ENCODE results near the gene VSIR.

The VSIR gene

DNA sequence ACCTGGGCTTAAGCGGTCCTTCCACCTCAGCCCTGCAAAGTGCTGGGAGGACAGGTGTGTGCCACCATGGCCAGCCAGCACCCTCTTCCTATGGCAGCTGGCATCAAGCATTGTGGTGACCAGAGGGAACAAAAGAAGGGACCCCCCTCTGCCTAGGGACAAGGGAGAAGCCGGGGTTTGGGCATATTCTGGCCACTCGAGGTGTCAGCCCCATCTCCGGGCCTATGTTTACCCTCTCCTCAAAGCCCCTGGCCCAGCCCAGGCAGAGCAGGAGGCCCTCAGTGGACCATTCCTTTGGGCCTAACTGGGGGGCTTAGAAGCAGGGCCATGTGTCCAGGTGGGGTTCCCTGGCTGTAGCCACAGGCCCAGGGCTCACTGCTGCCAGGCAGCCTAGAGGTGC, 23.9 kb downstream of the VSIR start:
- H3K4me3 ChIP-seq (ENCODE audit: low read depth, low read length): no peak overlapping the region

GRCh38 chr10:71748671-71749191, 24.6 kb downstream of the VSIR start:
- no peak overlapping the region for H3K4me3 ChIP-seq (ENCODE audit: low read depth, low read length)

DNA sequence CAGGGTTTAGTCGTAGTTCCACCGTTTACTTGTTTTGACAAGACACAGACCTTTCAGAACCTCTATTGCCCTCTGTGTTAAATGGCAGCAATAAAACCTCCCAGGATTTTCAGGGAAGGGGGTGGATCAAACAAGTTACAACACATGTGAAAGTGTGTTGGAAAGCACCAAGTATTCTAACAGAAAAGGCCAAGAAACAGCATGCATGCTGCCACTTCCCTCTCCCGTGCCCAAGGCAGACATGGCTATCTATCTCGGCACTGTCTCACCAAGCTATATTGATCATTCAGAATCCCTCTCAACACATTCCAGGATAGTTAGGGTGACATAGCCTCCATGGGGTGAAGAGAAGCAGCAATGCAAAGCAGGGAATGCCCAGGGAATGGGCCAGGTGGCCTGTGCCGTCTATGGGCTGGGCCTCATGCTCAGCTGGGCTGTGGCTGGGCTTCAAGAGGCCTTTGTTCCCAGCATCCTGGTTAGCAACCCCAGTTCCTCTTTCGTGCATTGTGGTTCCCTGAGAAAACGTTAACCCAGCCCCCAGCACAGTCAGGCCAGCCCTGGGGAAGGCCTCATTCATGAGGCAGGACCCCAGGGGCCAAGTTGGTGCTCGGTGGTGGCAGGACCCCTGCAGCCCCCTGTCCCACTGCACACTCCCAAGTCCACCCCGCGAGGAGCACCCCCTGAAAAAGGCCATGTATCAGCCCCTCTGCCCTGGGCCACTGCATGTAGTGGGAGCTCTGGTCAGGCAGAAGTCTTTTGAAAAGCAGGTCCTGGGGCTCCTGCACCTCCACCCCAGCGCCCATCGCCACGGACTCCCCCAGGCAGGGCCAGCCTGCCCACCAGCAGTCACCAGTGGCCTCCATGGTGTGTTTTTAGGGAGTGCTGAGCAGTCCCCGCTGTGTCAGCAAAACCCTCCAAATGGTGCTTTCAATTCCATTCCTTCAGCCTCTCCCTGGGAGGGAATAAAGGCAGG, 25.5 kb downstream of the VSIR start:
- H3K4me3 ChIP-seq (ENCODE audit: low read depth, low read length): no peak overlapping the region

DNA sequence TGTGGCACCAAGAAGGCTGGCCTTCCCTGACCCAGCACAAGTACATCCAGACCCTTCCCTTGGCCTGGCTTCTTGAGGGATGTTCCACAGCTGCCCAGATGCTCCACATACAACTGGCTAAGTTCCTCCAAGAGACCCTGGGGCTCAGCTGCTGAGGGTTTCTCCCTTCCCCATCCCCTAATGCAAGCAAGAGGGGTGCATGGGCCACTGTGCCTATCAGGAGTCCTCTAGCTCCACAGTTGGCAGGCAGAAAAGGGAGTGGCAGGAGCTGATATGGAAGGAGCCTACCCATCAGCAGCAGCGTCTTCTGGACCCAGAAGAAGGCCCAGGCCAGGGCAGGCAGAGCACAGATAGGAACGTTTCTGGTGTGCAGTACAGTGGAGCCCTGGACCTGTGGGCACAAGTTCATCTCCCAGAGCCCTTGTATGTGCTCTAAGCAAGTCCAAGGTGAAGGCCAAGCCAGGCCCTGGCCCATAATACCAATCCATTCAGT, 26.2 kb downstream of the VSIR start:
- H3K4me3 ChIP-seq (ENCODE audit: low read depth, low read length): no peak overlapping the region

DNA sequence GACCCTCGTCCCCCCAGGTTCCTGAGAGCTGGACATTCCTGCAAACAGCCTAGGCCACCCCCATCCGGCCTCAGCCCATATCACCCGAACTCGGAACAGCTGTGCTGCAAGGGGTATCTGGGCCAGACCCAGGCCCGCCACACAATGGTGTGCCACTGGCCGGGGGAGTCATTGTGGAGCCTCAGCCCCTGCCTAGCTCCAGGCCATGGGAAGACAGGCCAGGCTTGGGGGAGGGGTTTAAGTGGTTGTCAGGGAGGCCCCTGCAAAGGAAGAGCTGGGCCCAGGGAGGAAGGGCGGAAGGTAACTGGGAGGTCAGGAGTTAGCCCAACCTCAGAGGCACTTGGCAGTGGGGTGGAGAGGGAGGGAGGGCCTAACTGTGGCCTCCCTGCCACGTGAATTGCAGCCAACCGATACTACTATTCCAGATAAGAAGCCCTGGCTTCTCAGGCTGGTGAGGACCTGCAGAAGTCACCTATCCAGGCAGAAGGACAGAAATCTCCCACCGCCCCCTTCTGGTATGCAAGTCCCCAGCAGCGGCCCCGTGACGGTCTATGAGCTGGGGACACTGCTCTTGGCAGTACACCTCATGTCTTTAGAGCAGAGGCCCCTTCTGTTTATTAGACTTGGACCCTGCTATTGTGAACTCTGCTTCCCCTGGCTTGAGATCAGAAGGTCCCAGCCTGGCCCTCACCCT, 26.8 kb downstream of the VSIR start:
- no peak overlapping the region for H3K4me3 ChIP-seq (ENCODE audit: low read depth, low read length)

DNA sequence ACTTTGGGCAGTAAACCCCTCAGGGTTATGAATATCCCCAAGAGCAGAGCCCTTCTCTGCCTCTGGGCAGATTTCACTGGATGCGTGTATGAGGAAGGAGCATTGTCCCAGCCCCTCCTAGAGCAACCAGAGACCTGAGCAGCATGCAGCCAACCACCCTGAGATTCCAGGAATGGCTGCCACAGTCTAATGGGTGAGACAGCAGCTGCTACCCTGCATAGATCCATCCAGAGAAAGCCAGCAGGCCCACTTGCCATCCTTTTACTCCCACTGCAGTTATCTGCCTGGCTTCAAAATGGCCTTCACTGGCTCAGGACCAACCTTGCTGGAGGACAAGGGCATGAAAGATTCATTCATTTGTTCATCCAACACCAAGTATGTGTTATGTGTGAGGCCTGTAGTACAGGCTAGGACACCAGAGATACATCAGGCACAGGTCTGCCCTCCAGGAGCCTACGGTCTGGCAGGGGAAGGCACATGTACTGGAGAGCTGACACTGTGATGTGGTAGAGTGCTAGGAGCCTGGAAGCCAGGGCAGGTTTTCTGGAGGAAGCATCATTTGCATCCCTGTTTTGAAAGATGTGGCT, 27.6 kb downstream of the VSIR start:
- H3K4me3 ChIP-seq (ENCODE audit: low read depth, low read length): no peak overlapping the region

DNA sequence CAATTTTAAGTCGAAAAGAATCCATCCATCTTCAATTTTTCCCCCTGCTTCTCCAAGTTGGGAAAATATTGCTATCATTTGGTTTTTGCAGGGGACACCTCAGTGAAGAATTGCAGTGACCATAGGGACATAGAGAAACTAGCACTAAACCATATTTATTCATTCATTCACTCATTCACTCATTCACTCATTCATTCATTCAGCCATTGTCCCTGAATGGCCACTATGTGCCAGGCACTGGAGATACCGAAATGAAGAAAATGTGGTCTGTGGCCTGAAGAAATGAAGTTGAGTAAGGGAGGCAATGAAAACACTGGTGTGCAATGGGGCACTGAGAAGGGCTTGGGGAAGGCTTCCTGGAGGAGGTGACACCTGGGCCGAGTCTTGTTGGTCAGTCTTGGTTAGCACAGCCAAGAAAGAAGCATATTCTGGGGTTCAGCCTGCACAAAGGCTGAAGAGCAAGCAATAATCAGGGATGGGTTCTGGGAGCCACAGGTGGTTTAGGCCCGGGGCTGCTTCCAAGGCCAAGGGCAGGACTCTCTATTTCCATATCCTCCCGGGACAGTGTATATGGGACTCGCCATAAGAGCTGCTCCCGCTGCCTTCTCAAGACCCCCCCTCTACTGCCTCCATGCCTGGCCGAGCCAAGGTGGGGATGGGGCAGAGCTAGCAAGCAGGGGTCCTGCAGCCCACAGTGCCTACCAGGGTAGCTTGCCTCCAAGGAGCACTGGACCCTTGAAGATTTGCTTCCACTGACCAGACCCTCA, 28.2 kb downstream of the VSIR start:
- H3K4me3 ChIP-seq (ENCODE audit: low read depth, low read length): no peak overlapping the region

- no peak overlapping the region for H3K4me3 ChIP-seq (ENCODE audit: low read depth, low read length)
These were observed 29.5 kb downstream of the VSIR start for GRCh38 chr10:71743866-71744265.

GRCh38 chr10:71743089-71743838, 30.1 kb downstream of the VSIR start:
- H3K4me3 ChIP-seq (ENCODE audit: low read depth, low read length): no peak overlapping the region

GRCh38 chr10:71742301-71743088, 30.8 kb downstream of the VSIR start:
- H3K4me3 ChIP-seq (ENCODE audit: low read depth, low read length): no peak overlapping the region

- H3K4me3 ChIP-seq (ENCODE audit: low read depth, low read length): no peak overlapping the region
These were observed 31.6 kb downstream of the VSIR start for GRCh38 chr10:71741671-71742070.

DNA sequence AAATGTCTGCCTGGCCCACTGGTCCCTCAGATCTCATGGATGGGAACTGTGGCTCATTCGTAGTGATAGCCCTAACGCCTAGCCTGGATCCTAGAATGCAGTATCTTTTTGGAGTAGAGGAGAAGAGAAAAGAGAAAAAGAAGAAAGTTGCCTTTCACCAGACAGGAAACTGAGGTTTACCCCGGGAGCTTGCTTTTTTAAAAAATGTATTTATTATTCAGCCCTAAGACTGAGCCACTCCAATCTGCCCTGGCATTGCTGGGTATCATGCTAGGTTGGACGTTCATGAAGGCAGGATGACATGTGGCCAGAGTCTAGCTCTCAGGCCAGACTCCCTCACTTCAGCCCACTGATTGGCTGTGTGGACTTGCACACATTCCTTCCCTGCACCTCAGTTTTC, 32.3 kb downstream of the VSIR start:
- no peak overlapping the region for H3K4me3 ChIP-seq (ENCODE audit: low read depth, low read length)

- no peak overlapping the region for H3K4me3 ChIP-seq (ENCODE audit: low read depth, low read length)
These were observed 33.2 kb downstream of the VSIR start for GRCh38 chr10:71740069-71740653.

GRCh38 chr10:71739358-71739900, 33.9 kb downstream of the VSIR start:
- H3K4me3 ChIP-seq (ENCODE audit: low read depth, low read length): no peak overlapping the region

DNA sequence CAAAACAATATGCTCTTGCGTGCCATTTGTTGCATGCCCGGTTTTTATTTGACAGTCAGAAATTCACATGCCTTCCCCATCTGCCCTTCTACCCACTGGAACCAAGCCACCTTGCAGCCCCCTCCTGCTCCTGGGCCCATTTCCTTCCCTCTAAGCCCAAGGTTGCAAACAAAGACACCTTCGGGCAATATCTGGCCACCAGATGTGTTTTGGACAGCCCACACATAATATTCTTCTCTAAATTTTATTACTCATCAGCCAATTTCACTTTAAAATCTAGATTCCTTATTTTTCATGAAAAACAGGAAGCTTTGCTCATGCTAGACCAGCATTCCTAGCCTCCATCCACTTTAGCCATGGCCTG, 35.5 kb downstream of the VSIR start:
- no peak overlapping the region for H3K4me3 ChIP-seq (ENCODE audit: low read depth, low read length)

GRCh38 chr10:71737001-71737833, 36.1 kb downstream of the VSIR start:
- no peak overlapping the region for H3K4me3 ChIP-seq (ENCODE audit: low read depth, low read length)

DNA sequence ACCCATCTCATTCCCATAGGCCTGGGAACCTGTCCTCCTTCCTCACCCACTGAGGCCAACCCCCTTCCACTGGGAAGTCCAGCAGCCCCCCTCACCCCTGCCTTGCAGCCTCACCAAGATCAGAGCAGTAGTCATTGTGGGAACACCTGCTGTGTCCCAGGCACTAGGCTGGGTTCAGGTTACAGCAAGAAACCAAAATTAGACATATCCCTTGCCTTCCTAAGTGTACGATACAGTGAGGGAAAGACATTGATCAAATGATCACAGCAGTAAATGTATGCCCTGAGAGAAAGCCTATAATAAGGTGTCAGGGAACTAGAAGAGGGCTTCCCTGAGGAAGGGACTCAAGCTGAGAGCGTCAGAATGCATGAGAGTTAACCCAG, 36.8 kb downstream of the VSIR start:
- H3K4me3 ChIP-seq (ENCODE audit: low read depth, low read length): no peak overlapping the region

All from iPS-11a (cell line).